HCEC 1CT (cell line): ENCODE results near the gene LANCL3.
"Not testable (repeated sequence)": the region's sequence is repeated elsewhere in the genome, so short reads cannot be mapped to it uniquely, and the experiment has no call there.

ENCODE experiments used
- DNase-seq: peaks from one replicate; pipeline ENCODE4 v3.0.0-alpha.2; 2017

The LANCL3 gene

DNA sequence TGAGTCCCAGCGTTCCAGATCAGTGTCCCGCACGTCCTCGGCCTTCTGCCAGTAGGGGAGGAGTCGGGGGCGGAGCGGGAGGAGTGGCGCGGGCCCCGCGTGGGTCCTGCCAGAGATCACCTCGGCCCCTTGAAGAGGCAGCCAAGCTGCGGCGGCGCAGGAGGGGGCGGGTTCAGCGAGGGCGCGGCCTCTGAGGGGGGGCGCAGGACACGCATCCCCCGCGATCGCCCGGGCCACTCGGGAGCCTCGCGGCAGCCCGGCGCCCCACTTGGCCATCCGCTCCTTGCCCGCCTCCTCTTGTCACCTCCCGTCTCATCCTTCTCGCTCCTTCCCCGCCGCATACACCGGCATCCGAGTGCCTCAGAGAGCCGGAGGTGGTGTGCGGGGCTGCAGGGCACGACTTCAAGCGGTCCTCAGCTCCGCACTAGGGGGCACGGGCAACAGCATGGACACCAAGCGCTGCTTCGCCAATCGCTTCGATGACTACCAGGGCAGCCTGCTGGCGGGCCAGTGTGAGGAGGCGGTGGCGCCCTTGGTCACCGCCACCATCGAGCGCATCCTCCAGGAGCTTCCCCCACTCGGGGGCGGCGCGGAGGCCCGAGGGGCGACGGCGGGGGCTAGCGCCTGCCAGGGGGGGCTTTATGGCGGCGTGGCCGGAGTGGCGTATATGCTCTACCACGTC lies at the start of gene LANCL3:
LANCL3 (plus strand) TSS at position 236 of the 682 bp plus-strand sequence; CDS start at position 446, 210 bp downstream.
- DNase-seq: not testable (repeated sequence)

DNA sequence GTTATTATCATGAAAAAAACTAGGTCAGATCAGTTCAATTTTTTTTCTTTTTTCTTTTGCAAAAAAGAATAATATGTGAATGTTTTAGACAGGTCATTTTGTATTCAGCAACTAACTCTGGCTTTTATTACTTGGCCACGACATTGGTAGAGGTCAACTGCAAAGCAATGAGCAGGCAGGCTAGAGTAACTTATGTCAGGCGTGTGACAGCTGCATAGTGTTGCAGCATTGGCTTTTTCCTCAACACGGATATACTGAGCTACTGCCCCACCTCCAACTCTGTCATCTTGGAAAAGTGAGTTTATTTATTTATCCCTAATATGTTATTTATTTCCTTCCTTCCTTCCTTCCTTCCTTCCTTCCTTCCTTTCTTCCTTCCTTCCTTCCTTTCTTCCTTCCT lies 47.8 kb upstream of the LANCL3 start:
- not testable (repeated sequence) for DNase-seq

GRCh38 chrX:37541991-37542390 lies 29.5 kb upstream of the LANCL3 start:
- no peak for DNase-seq

DNA sequence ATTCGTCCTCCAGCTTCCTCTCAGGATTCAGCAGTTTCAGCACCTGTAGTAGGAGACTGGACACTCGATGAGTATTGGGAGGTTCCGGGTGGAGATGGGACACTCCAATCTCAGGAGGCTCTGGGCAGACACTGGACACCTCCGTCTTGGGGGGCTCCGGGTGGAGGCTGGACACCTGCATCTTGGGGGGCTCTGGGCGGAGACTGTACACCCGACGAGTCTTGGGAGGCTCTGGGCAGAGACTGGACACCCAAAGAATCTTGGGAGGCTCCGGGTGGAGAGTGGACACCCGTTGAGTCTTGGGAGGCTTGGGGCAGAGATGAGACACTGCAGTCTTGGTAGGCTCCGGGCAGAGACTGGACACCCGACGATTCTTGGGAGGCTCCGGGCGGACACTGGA lies 28.7 kb upstream of the LANCL3 start:
- no peak for DNase-seq

DNA sequence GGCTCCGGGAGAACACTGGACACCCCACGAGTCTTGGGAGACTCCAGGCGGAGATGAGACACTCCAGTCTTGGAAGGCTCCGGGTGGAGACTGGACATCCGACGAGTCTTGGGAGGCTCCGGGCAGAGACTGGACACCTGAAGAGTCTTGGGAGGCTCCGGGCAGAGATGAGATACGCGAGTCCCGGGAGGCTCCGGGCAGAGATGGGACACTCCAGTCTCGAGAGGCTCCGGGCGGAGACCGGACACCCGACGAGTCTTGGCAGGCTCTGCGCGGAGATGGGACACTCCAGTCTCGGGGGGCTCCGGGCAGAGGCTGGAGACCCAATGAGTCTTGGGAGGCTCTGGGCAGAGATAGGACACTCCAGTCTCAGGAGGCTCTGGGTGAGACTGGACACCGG lies 28.1 kb upstream of the LANCL3 start:
- no peak for DNase-seq

- DNase-seq: not testable (repeated sequence)
These were observed 26.9 kb upstream of the LANCL3 start for GRCh38 chrX:37544531-37544930.

- DNase-seq: no peak
These were observed 26.4 kb upstream of the LANCL3 start for GRCh38 chrX:37545066-37545465.

DNA sequence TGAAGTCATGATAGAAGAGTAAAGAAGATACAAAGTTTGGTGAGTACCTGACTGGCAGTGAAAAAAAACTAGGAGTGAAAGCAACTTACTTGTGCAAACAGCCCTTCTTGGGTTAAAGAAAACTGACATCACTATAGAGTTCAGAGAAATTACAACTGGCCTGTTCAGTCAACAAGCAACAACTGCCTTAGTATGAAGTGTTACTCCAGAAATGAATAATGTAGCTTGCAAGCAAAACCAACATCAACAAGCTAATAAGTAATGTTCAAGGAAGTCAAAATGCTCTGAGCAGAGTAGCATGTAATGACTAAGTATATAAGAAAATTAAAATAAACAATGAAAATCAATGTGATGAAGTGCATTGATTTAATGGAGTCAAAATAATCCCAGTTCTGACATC lies 21.8 kb upstream of the LANCL3 start:
- DNase-seq: not testable (repeated sequence)

- DNase-seq: no peak
These were observed 18.0 kb upstream of the LANCL3 start for GRCh38 chrX:37553476-37553875.

GRCh38 chrX:37565254-37565653 lies 6.2 kb upstream of the LANCL3 start:
- DNase-seq: not testable (repeated sequence)

DNA sequence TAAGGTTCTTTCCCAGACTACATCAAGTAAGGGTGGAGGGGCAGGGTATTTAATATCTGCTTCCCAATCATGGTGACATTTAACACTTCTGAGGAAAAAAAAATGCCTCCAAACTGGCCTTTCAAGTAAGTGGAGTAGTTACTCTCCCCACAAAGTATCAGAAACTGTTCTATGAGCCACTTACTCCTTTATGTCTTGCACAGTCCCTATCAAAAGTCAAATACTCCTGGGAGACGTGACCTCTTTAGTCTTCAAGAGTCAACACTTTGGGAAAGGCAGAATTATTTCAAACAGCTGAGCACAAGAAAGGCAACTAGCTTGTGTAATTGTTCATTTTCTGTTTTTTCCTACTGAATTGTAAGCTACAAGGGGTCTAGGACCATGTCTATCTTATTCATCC lies 1.1 kb upstream of the LANCL3 start:
- not testable (repeated sequence) for DNase-seq

DNA sequence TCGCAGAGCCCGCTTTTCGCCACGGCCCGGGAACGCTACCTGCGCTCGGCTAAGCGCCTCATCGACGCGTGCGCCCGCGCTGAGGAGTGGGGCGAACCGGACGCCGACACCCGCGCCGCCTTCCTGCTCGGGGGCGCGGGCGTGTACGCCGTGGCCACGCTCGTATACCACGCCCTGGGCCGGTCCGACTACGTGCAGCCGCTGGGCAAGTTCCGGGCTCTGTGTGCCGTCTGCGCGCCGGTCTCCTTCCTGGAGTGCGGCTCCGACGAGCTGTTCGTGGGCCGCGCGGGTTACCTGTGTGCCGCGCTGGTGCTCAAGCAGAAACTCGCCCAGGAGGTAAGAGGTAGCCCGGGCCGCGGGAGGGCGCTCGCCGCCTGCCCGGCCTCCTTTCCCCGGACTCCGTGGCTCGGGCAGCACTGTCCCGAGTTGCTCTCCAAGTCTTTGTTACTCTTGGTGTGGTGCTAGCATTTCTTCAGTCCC lies 687 bp downstream of the LANCL3 start:
- not testable (repeated sequence) for DNase-seq

DNA sequence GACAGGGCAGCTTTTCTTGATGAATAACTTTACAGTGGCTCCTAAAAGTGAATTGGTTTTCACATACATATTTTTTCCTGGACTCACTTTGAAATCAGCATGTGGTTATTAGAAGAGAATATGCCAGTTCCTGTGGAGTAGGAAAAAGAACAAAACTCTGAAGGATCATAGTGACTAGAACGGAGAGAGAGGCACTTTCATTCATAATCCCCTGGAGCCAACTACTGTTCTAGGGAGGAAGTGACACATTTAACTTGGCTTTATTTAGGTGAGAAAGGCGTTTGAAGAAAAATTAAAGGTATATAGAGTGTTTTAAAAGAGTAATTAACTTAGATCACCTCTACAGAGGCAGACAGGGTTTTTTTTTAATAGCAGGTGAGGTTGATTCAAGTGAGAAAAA lies 1.7 kb downstream of the LANCL3 start:
- not testable (repeated sequence) for DNase-seq

DNA sequence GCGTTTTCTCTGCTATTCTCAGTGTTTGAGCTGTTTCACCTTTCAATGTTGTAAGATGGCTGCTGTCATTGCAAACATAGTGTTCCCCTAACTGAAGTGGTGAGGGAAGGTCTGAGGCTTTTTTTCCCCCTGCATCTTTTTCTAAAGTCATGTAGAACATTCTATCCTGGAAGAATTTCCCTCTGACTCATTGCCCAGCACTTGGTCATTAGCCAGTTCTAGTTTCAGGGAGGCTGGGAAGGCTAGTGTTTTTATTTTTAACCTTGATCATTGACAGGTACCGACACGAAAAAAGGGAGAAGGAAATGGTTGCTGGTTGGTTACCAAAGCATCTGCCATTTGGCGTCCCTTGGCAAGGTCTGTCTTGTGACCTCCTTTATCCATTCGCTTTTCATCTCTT lies 6.6 kb downstream of the LANCL3 start:
- DNase-seq: no peak

DNA sequence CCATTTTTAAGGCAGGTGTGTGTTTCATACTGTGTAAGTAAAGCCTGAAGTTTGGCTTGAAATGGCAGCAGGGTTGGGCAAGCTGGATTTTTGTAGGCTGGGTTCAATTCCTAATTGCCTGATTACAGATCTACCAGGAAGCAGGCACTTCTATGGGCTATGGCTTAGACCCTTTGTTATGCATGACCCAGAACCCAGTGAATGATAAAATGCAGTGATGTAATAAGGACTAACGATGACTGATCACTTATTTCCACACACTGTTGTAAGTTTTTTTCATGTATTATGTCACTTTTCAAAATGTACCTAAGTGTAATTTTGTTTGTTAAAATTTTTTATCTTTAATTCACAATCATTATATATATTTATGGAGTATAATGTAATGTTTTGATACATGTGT lies 8.6 kb downstream of the LANCL3 start:
- no peak for DNase-seq

- not testable (repeated sequence) for DNase-seq
These were observed 15.9 kb downstream of the LANCL3 start for GRCh38 chrX:37587337-37587736.

- DNase-seq: no peak
These were observed 18.6 kb downstream of the LANCL3 start for GRCh38 chrX:37590047-37590446.

DNA sequence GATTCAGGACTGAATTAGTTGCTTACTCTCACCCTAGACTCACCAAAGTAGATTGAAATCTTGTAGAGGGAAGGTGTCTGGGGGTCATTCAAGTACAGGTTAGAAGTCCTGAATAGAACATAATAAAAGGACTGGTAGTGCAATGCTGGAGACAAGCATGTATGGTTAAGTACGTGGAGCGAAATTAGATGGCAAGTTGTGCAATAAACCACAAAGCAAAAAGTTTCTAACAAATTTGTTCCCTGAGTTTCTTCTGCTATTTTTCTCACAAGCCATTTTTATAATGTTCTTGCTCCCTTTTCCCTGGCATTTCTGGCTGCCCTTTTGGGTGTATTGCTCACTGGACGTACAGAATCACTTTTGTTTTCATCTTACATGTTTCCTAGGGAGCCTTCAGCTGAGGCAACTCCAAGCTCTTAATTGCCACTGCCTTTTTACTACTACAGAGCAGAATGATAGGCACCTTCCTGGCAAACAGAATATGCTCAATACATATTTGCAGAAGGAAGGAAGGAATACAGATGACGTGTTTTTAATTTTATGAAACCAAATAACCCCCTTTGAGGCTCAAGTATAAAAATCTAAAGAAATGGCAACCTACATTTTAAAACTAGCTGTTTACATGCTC lies 23.4 kb downstream of the LANCL3 start:
- no peak for DNase-seq

DNA sequence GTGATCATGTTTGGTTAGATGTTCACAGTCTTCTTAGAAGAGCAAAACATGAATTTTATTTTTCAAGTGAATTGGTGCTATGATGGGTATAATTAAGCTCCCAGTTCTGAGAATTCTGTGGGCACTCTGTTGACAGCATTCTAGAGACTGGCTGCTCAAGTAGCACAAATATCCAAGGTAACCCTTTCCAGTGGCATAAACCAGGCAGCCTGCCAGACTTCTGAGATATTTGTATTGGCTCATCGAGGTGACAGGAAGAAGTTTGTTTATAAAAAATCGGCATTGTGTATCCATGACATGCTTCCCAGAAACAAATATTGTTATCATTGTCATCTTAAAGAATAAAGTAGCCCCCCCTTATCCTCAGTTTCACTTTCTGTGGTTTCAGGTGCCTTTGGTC lies 28.3 kb downstream of the LANCL3 start:
- no peak for DNase-seq

- no peak for DNase-seq
These were observed 32.5 kb downstream of the LANCL3 start for GRCh38 chrX:37603938-37604409.

DNA sequence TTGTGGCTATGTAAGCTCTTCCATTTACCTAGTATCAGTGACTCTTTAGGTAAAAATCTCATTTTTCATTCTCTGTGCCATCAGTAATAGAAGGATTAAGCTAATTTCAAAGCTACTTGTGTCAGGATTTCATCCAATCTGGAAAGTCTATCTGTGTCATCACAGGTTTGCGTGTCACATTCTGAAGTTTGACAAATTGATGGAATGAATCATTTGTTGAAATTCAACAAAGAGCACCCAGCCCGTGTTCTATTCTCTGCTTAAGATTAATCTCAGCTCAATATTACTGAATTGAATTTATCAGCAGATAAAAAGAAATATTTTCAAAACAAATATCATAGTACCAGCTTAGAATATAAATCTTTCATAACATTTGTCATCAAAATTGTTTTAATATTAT lies 35.8 kb downstream of the LANCL3 start:
- DNase-seq: no peak

- no peak for DNase-seq
These were observed 36.7 kb downstream of the LANCL3 start for GRCh38 chrX:37608156-37608555.

DNA sequence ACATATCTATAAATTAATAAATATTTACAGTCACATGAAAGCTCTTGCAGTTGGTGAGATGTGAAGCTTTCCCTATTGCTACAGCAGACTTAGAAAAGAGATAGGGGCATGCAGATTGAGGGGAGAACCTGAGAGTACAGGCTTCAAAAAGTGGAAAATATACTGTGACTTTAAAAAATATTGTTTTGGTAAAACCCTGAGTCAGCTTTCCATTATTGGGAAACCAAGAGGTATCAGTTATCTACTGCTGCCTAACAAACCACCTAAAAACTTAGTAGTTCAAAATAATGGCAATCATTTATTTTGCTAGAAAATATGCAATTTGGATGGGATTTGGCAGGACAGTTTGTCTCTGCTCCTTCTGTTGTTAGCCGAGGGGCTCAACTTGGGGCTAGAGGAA lies 38.3 kb downstream of the LANCL3 start:
- DNase-seq: no peak

- DNase-seq: no peak
These were observed 42.5 kb downstream of the LANCL3 start for GRCh38 chrX:37613933-37614332.

GRCh38 chrX:37627602-37628001 lies 56.1 kb downstream of the LANCL3 start:
- DNase-seq: no peak
